Panc1 (cell line): ENCODE data around the gene SLC1A2. TPM values are rescaled to one million over a fixed set of nuclear protein-coding genes. Genes with fewer than 3 reads are reported as not detected.

Experiments
- ATAC-seq: fragments of 200-7000 bp; cut with Tn5 transposase; 2 replicates; pipeline ENCODE4 v1.9.1; 2020; ENCODE audit warnings: mild to moderate bottlenecking, moderate library complexity
- BruUV-seq: library from RNA; stranded (reverse); fragments of 400-500 nt; replicated peaks from 2 replicates; lab custom pipeline; 2021; lab: Mats Ljungman, UMichigan
- CTCF ChIA-PET: fragments of 300-600 bp; sonication (Branson Sonifier 250); formaldehyde crosslinking; loops from one replicate; lab custom pipeline; 2022; ENCODE audit warnings: antibody characterized with exemption; lab: Charles Lee
- POLR2A ChIA-PET: fragments of 300-600 bp; sonication (Branson Sonifier 250); formaldehyde crosslinking; loops from one replicate; lab custom pipeline; 2022; ENCODE audit warnings: antibody characterized with exemption; lab: Charles Lee
- DNase-seq: peaks from one replicate; pipeline ENCODE4 v3.0.0-alpha.2; 2010; ENCODE audit warnings: low read depth, low spot score
- H3K27ac ChIP-seq: 2 replicates; pipeline ENCODE4 v1.5.1; 2011; ENCODE audit warnings: mild to moderate bottlenecking, low read length, inconsistent platforms
- H3K27me3 ChIP-seq: fragments of 200-500 bp; sonication (Bioruptor generic); 2 replicates; pipeline ENCODE4 v1.6.0; 2014; ENCODE audit warnings: low read length, inconsistent platforms; ENCODE audit not compliant: control insufficient read depth, insufficient read depth
- H3K36me3 ChIP-seq: fragments of 200-500 bp; sonication (Bioruptor generic); 2 replicates; pipeline ENCODE4 v1.5.1; 2014; ENCODE audit warnings: inconsistent platforms, mild to moderate bottlenecking, low read length, moderate library complexity; ENCODE audit not compliant: control insufficient read depth, insufficient read depth
- H3K4me1 ChIP-seq: 2 replicates; pipeline ENCODE4 v1.5.1; 2011; ENCODE audit warnings: inconsistent platforms, mild to moderate bottlenecking, low read length, moderate library complexity; ENCODE audit not compliant: control insufficient read depth, insufficient read depth
- H3K4me3 ChIP-seq, 2 experiments: 2 replicates each; pipeline ENCODE4 v1.5.1; 2011 to 2012; ENCODE audit warnings: low read depth in 2 of 2, low read length in 2 of 2, mild to moderate bottlenecking in 2 of 2, inconsistent platforms in 1 of 2, moderate library complexity in 1 of 2
- H3K9me3 ChIP-seq: fragments of 200-500 bp; sonication (Bioruptor generic); 2 replicates; pipeline ENCODE4 v1.5.1; 2014; ENCODE audit warnings: low read depth, mild to moderate bottlenecking, inconsistent platforms, low read length, moderate library complexity; ENCODE audit not compliant: control insufficient read depth, insufficient read depth
- POLR2AphosphoS5 ChIP-seq: IDR thresholded peaks from 2 replicates; pipeline ENCODE4 v1.6.1; 2012; ENCODE audit warnings: mild to moderate bottlenecking, low read depth, low read length, moderate library complexity
- SIN3A ChIP-seq: IDR thresholded peaks from 2 replicates; pipeline ENCODE4 v1.6.1; 2012; ENCODE audit warnings: low read depth, mild to moderate bottlenecking, low read length, moderate library complexity, borderline replicate concordance; ENCODE audit not compliant: insufficient read depth
- TCF7L2 ChIP-seq: IDR thresholded peaks from 2 replicates; pipeline ENCODE4 v1.6.1; 2011; ENCODE audit warnings: mild to moderate bottlenecking, low read depth, low read length, inconsistent platforms
- in situ Hi-C: cut with HindIII; loops from 2 replicates; pipeline ENCODE4 v1.10.0; 2016; ENCODE audit warnings: low sequenced_read_pairs, low pct_unique_long_range_greater_than_20kb
- intact Hi-C: fragments of 100-400 bp; cut with micrococcal nuclease; formaldehyde crosslinking; loops from one replicate; pipeline ENCODE4 v1.10.0; 2022; ENCODE audit not compliant: unreplicated experiment
- total RNA-seq: library from RNA; stranded (reverse); gene quantifications from one replicate; pipeline ENCODE4 v1.2.1, GENCODE V29; 2021; ENCODE audit not compliant: unreplicated experiment
- TF ChIP-seq, protein P1 (sequence below): fragments of 450-650 bp; IDR thresholded peaks from 2 replicates; pipeline ENCODE4 v1.5.1; 2017; ENCODE audit warnings: mild to moderate bottlenecking
- TF ChIP-seq, protein P2 (sequence below), 2 experiments: IDR thresholded peaks; 2 replicates each; pipeline ENCODE4 v1.6.1; 2011 to 2012; ENCODE audit warnings: low read depth in 2 of 2, control low read depth in 1 of 2, low read length in 1 of 2, mild to moderate bottlenecking in 1 of 2, moderate library complexity in 1 of 2; ENCODE audit not compliant: insufficient read depth in 1 of 2

Gene SLC1A2
- total RNA-seq, 1 experiment from 2014 or later, result 0.21 TPM

GRCh38 chr11:35343033-35343598 lies 76.2 kb downstream of the SLC1A2 start:
- BruUV-seq, result no TSS peak
- H3K4me1 ChIP-seq, result peaks cover 10% of the 10 kb centered on the region
- ChIA-PET CTCF (no interaction called here), POLR2A (no interaction called here)
- H3K9me3 ChIP-seq, result no peaks in the 10 kb centered on the region; the same call in 1 of the 2 replicates
- in situ Hi-C loops (no loop called here), intact Hi-C loops (no loop called here)
- H3K4me3 ChIP-seq, result no peak overlapping the region
- no peaks in the 10 kb centered on the region for H3K27me3 ChIP-seq
- DNase-seq (no peak), ATAC-seq (no peak)
- H3K27ac ChIP-seq, result no peak overlapping the region; the same call in 1 of the 2 replicates
- no peaks in the 10 kb centered on the region for H3K36me3 ChIP-seq
- TF ChIP-seq TCF7L2, result no peak
- TF ChIP-seq, protein P1, sequence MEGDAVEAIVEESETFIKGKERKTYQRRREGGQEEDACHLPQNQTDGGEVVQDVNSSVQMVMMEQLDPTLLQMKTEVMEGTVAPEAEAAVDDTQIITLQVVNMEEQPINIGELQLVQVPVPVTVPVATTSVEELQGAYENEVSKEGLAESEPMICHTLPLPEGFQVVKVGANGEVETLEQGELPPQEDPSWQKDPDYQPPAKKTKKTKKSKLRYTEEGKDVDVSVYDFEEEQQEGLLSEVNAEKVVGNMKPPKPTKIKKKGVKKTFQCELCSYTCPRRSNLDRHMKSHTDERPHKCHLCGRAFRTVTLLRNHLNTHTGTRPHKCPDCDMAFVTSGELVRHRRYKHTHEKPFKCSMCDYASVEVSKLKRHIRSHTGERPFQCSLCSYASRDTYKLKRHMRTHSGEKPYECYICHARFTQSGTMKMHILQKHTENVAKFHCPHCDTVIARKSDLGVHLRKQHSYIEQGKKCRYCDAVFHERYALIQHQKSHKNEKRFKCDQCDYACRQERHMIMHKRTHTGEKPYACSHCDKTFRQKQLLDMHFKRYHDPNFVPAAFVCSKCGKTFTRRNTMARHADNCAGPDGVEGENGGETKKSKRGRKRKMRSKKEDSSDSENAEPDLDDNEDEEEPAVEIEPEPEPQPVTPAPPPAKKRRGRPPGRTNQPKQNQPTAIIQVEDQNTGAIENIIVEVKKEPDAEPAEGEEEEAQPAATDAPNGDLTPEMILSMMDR, result no peak
- TF ChIP-seq, protein P2, sequence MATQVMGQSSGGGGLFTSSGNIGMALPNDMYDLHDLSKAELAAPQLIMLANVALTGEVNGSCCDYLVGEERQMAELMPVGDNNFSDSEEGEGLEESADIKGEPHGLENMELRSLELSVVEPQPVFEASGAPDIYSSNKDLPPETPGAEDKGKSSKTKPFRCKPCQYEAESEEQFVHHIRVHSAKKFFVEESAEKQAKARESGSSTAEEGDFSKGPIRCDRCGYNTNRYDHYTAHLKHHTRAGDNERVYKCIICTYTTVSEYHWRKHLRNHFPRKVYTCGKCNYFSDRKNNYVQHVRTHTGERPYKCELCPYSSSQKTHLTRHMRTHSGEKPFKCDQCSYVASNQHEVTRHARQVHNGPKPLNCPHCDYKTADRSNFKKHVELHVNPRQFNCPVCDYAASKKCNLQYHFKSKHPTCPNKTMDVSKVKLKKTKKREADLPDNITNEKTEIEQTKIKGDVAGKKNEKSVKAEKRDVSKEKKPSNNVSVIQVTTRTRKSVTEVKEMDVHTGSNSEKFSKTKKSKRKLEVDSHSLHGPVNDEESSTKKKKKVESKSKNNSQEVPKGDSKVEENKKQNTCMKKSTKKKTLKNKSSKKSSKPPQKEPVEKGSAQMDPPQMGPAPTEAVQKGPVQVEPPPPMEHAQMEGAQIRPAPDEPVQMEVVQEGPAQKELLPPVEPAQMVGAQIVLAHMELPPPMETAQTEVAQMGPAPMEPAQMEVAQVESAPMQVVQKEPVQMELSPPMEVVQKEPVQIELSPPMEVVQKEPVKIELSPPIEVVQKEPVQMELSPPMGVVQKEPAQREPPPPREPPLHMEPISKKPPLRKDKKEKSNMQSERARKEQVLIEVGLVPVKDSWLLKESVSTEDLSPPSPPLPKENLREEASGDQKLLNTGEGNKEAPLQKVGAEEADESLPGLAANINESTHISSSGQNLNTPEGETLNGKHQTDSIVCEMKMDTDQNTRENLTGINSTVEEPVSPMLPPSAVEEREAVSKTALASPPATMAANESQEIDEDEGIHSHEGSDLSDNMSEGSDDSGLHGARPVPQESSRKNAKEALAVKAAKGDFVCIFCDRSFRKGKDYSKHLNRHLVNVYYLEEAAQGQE (IDR thresholded peaks at IDR 0.05; ENCODE audit: insufficient read depth in 1 of 2, low read depth in 2 of 2, low read length in 1 of 2), result no peak

DNA sequence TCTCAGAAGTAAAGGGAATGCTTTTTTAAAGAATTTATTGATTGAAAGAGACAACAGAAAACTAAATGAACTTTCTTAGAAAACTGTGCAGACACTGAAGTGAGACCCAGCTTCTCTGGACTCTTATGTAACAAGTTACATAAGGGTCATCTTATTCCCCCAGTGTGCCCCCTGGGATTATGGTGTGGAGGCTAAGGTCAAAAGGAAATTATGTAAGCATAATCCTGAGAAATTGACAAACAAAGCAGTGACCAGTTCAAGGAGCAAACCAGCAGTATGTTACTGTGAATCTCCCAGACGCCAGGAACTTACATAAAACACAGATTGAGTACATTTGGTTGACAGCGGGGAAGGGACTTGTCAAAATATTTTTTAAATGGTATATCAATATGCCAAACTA lies 78.6 kb downstream of the SLC1A2 start:
- ChIA-PET POLR2A (no interaction called here), CTCF (no interaction called here)
- intact Hi-C loops, result no loop called here
- H3K9me3 ChIP-seq, result no peaks in the 10 kb centered on the region; the same call in 1 of the 2 replicates
- ATAC-seq (no peak), DNase-seq (no peak)
- in situ Hi-C loops, result no loop called here
- no TSS peak for BruUV-seq
- H3K4me3 ChIP-seq, result no peak overlapping the region
- H3K27ac ChIP-seq, result peak overlapping the region; percentile 77
- H3K27me3 ChIP-seq, result no peaks in the 10 kb centered on the region
- TF ChIP-seq TCF7L2 (no peak), SIN3A (no peak), POLR2AphosphoS5 (no peak)
- TF ChIP-seq, protein P1, result no peak
- TF ChIP-seq, protein P2 (IDR thresholded peaks at IDR 0.05; ENCODE audit: insufficient read depth in 1 of 2, low read depth in 2 of 2, low read length in 1 of 2), result no peak
- H3K36me3 ChIP-seq, result no peaks in the 10 kb centered on the region
- H3K4me1 ChIP-seq, result peaks cover 19% of the 10 kb centered on the region
